A673 (cell line): ENCODE measurements around the gene PFN4. TPM values are rescaled to one million over a fixed set of nuclear protein-coding genes. Genes with fewer than 3 reads are reported as not detected.

ENCODE experiments used
- BruUV-seq: library from RNA; stranded (reverse); fragments of 400-500 nt; replicated peaks from 2 replicates; lab custom pipeline; 2021; lab: Mats Ljungman, UMichigan
- CTCF ChIA-PET: fragments of 300-600 bp; sonication (Branson Sonifier 250); formaldehyde crosslinking; loops from one replicate; lab custom pipeline; 2022; ENCODE audit warnings: antibody characterized with exemption; lab: Charles Lee
- POLR2A ChIA-PET: fragments of 300-600 bp; sonication (Branson Sonifier 250); formaldehyde crosslinking; loops from one replicate; lab custom pipeline; 2022; ENCODE audit warnings: antibody characterized with exemption; ENCODE audit not compliant: low non-redundant PET; lab: Charles Lee
- DNase-seq: peaks from one replicate; pipeline ENCODE4 v3.0.0-alpha.2; 2015; ENCODE audit warnings: low spot score
- H3K27ac ChIP-seq: fragments of 200-600 bp; sonication (generic); 2 replicates; pipeline ENCODE4 v1.5.1; 2016; ENCODE audit warnings: mixed run types, low read depth, mild to moderate bottlenecking, mixed read lengths, antibody characterized with exemption, low read length; ENCODE audit not compliant: poor library complexity, severe bottlenecking
- H3K27me3 ChIP-seq: fragments of 200-600 bp; sonication (generic); replicated peaks from 2 replicates; pipeline ENCODE4 v1.6.1; 2017; ENCODE audit warnings: mixed run types, low read depth, mild to moderate bottlenecking, mixed read lengths, antibody characterized with exemption, low read length; ENCODE audit not compliant: insufficient read depth, poor library complexity
- H3K36me3 ChIP-seq: fragments of 200-600 bp; sonication (generic); 2 replicates; pipeline ENCODE4 v1.6.1; 2016; ENCODE audit warnings: mixed run types, mild to moderate bottlenecking, mixed read lengths, antibody characterized with exemption, low read length; ENCODE audit not compliant: insufficient read depth, poor library complexity, severe bottlenecking
- H3K4me1 ChIP-seq: fragments of 200-600 bp; sonication (generic); 2 replicates; pipeline ENCODE4 v1.6.1; 2017; ENCODE audit warnings: mixed run types, mild to moderate bottlenecking, mixed read lengths, antibody characterized with exemption, low read length; ENCODE audit not compliant: insufficient read depth, poor library complexity, severe bottlenecking
- H3K4me3 ChIP-seq: fragments of 200-600 bp; sonication (generic); 2 replicates; pipeline ENCODE4 v1.5.1; 2016; ENCODE audit warnings: low read depth, mixed run types, mild to moderate bottlenecking, mixed read lengths, low read length; ENCODE audit not compliant: poor library complexity, severe bottlenecking
- H3K9me3 ChIP-seq: fragments of 200-600 bp; sonication (generic); 2 replicates; pipeline ENCODE4 v1.6.1; 2016; ENCODE audit warnings: mixed run types, low read depth, mild to moderate bottlenecking, mixed read lengths, antibody characterized with exemption, low read length; ENCODE audit not compliant: poor library complexity, severe bottlenecking
- EZH2 ChIP-seq: fragments of 200-600 bp; sonication (generic); IDR thresholded peaks from 2 replicates; pipeline ENCODE4 v1.6.1; 2017; ENCODE audit warnings: borderline replicate concordance, low read depth, mild to moderate bottlenecking, mixed read lengths, antibody characterized with exemption, low read length; ENCODE audit not compliant: poor library complexity, severe bottlenecking
- intact Hi-C: fragments of 100-400 bp; cut with micrococcal nuclease; formaldehyde crosslinking; loops from one replicate; pipeline ENCODE4 v1.10.0; 2022; ENCODE audit not compliant: unreplicated experiment
- total RNA-seq: library from RNA; stranded (reverse); gene quantifications from 2 replicates; pipeline ENCODE4 v1.2.3, GENCODE V29; 2021
- TF ChIP-seq, protein P1 (sequence below): fragments of 300-800, 200-600 bp; sonication (generic); conservative IDR thresholded peaks from 2 replicates; pipeline ENCODE4 v1.5.1; 2017; ENCODE audit warnings: low read depth, mild to moderate bottlenecking, antibody characterized with exemption, low read length, moderate library complexity, mixed read lengths

Gene PFN4
- total RNA-seq, 1 experiment from 2014 or later: not detected

DNA sequence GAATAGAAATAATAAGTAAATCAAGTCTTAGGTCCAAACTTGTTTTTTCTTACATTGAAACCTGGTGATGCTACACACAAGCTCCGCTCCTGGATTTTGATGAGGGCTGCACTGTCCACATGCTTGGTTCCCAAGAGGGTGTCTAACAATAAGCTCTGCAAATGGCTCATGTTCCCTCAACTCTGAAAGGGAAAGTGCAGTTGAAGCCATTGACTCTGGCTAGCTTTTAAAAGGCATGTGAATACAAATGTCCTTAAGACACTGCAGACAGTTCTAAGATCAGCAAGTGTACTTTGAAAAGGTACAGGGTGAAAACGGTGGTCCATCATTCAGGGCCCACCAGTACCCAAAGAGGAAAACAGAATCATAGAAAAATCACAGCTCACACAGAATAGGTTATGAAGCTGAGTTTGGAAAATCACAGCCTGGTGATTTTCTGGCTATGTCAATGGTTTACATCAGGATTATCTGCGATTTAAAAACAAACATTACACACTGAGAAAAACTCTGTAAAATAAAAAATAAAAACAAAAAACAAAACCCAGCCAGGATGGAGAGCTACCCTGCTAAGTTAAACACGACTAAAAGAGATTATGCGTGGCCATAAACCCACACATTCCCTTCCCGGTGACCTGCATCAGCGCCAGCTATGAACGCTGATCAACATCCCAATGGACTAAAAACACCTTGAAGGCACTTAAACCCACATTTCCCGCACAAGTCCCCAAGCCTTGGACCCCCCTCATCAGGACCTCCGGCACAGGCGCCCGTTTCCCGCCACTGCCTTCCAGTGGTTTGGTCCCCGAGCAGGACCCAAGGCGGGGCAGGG lies 554 bp downstream of the PFN4 start:
- ChIA-PET CTCF (interaction anchor here (0.6 kb wide), 1 partner anchor 195 kb away, joined by 3 read pairs; no protein-coding TSS in a partner anchor), POLR2A (no interaction called here)
- intact Hi-C loops: no loop called here
- Histone ChIP-seq H3K27me3 (no peaks in the 10 kb centered on the region), H3K36me3 (no peaks in the 10 kb centered on the region), H3K27ac (peak overlapping the region; percentile 73), H3K4me1 (peaks cover 11% of the 10 kb centered on the region), H3K9me3 (no peaks in the 10 kb centered on the region), H3K4me3 (peak overlapping the region; percentile 56)
- TF ChIP-seq, protein P1, sequence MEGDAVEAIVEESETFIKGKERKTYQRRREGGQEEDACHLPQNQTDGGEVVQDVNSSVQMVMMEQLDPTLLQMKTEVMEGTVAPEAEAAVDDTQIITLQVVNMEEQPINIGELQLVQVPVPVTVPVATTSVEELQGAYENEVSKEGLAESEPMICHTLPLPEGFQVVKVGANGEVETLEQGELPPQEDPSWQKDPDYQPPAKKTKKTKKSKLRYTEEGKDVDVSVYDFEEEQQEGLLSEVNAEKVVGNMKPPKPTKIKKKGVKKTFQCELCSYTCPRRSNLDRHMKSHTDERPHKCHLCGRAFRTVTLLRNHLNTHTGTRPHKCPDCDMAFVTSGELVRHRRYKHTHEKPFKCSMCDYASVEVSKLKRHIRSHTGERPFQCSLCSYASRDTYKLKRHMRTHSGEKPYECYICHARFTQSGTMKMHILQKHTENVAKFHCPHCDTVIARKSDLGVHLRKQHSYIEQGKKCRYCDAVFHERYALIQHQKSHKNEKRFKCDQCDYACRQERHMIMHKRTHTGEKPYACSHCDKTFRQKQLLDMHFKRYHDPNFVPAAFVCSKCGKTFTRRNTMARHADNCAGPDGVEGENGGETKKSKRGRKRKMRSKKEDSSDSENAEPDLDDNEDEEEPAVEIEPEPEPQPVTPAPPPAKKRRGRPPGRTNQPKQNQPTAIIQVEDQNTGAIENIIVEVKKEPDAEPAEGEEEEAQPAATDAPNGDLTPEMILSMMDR: no peak
- TF ChIP-seq EZH2: no peak
- DNase-seq: no peak
- TSS peak; percentile 78 for BruUV-seq

DNA sequence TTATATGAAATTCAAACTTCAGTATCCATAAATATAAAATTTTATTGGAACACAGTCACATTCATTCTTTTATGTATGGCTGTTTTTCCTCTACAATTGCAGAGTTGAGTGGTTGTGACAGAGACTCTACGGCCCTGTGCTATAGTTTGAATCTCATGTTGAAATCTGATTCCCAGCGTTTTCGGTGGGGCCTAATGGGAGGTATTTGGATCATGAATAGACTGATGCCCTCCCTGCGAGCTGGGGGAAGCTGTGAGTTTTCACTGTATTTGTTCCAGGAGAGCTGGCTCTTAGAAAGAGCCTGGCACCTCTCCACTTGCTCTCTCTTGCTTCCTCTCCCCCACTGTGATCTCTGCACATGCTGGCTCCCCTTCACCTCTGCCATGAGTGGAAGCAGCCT lies 1.7 kb downstream of the PFN4 start:
- ChIA-PET CTCF (interaction anchor here (0.6 kb wide), 1 partner anchor 62 kb away, joined by 5 read pairs; no protein-coding TSS in a partner anchor), POLR2A (no interaction called here)
- H3K27me3 ChIP-seq: no peaks in the 10 kb centered on the region
- H3K9me3 ChIP-seq: no peaks in the 10 kb centered on the region
- H3K4me1 ChIP-seq: peaks cover 11% of the 10 kb centered on the region
- intact Hi-C loops: no loop called here
- peak; percentile 54 for DNase-seq
- no TSS peak for BruUV-seq
- no peak for TF ChIP-seq EZH2
- TF ChIP-seq, protein P1: no peak
- H3K27ac ChIP-seq: peak overlapping the region; percentile 8
- no peaks in the 10 kb centered on the region for H3K36me3 ChIP-seq
- H3K4me3 ChIP-seq: no peak overlapping the region

DNA sequence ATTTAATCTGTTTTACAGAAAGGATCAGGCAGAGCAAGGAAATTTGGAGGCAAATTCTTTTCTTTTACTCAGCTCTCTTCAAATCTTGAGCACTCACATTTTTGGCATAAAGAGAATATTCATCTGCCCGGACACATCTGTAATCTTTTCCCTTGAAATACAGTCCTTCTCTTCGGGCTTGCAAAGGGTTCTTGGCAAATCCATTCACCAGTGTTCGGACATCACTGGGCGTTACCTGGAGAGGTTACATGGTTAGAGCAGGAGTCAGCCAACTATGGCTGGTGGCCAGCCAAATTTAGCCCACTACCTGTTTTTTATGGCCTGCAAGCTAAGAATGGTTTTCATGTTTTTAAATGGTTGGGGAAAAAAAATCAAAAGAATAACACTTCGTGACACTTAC lies 2.1 kb downstream of the PFN4 start:
- Histone ChIP-seq H3K27ac (peak overlapping the region; percentile 8), H3K4me3 (no peak overlapping the region), H3K4me1 (peaks cover 11% of the 10 kb centered on the region), H3K9me3 (no peaks in the 10 kb centered on the region), H3K27me3 (no peaks in the 10 kb centered on the region), H3K36me3 (no peaks in the 10 kb centered on the region)
- no TSS peak for BruUV-seq
- TF ChIP-seq, protein P1: no peak
- TF ChIP-seq EZH2: no peak
- ChIA-PET CTCF (no interaction called here), POLR2A (no interaction called here)
- no peak for DNase-seq
- intact Hi-C loops: no loop called here
